HG02623 (cell line): Measurements from ENCODE around the gene PLTP.

ENCODE experiments used
- ATAC-seq: cut with Tn5 transposase; IDR thresholded peaks from one replicate; pipeline ENCODE4 v1.9.1; 2021; ENCODE audit warnings: moderate library complexity; ENCODE audit not compliant: unreplicated experiment

Gene PLTP

GRCh38 chr20:45850926-45851325, 61.0 kb downstream of the PLTP start:
- no peak for ATAC-seq

- ATAC-seq = no peak
Observed at GRCh38 chr20:45850238-45850637, 61.7 kb downstream of the PLTP start.

DNA sequence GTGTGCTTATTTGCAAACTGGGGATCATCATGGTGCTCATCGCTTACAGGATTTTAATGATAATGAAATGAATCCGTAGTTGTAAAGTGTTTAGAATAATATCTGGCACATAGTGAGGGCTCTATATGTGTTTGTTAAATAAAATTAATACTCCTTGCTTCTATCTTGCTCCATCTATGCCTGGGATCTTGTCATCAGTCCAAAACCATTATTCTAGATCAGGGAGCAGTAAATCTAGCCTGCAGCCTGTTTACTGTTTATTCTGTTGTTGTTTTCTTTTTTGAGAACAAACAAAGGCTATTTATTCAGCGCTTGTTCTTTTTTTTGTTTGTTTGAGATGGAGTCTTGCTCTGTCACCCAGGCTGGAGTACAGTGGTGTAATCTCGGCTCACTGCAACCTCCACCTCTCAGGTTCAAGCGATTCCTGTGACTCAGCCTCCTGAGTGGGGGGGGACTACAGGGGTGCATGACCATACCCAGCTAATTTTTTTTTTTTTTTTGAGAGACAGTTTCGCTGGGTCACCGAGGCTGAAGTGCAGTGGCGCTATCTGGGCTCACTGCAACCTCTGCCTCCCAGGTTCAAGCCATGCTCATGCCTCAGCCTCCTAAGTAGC, 62.9 kb downstream of the PLTP start:
- no peak for ATAC-seq
